Smooth muscle cell of trachea (primary cell): Measurements from ENCODE around the gene MBNL2. TPM values are rescaled to one million over a fixed set of nuclear protein-coding genes. Genes with fewer than 3 reads are reported as not detected.

ENCODE experiments used
- total RNA-seq: library from RNA; depleted of rRNA; stranded (reverse); fragments of >200 nt; gene quantifications from 2 replicates; pipeline ENCODE4 v1.2.1, GENCODE V29; 2014

Gene MBNL2
- total RNA-seq: 46.3 and 51.3 TPM in 2 replicates

GRCh38 chr13:97221989-97222700 is at the start of gene MBNL2:
TSS of gene MBNL2 (plus strand) at chr13:97222333. CDS start at chr13:97276236, 53,903 bp downstream.

GRCh38 chr13:97433727-97434396 is 211.7 kb downstream of the MBNL2 start, which contains the start of gene RAP2A:
TSS of gene RAP2A (plus strand) at chr13:97434169. CDS start at chr13:97434471, 302 bp downstream.

Other genes with a start within 250 kb of the MBNL2 start
- gene OXGR1, start 227.9 kb upstream of the MBNL2 start, total RNA-seq: not detected in 2 replicates
- gene RAP2A, start 211.8 kb downstream of the MBNL2 start, total RNA-seq: 28.5 and 30.4 TPM in 2 replicates